H1 (cell line): ENCODE results near the gene SCN7A. TPM values are rescaled to one million over a fixed set of nuclear protein-coding genes. Genes with fewer than 3 reads are reported as not detected.

Source experiments
- CTCF ChIA-PET: fragments of 300-600 bp; sonication (Branson Sonifier 250); formaldehyde crosslinking; loops from one replicate; lab custom pipeline; 2021; ENCODE audit not compliant: partially characterized antibody; lab: Charles Lee
- POLR2A ChIA-PET: fragments of 300-600 bp; sonication (Branson Sonifier 250); formaldehyde crosslinking; loops from one replicate; lab custom pipeline; 2021; ENCODE audit warnings: inconsistent platforms; ENCODE audit not compliant: partially characterized antibody; lab: Charles Lee
- DNase-seq, 2 experiments: peaks; one replicate each; pipeline versions ENCODE4 v3.0.0 to v3.0.0-alpha.2; 2010 to 2022; ENCODE audit warnings: low spot score in 2 of 2, low read depth in 1 of 2, mixed read lengths in 1 of 2
- FAIRE-seq: peaks from 2 replicates; lab custom pipeline; 2011; peaks lifted over from hg19 to GRCh38; lab: Jason Lieb, UNC
- H2AFZ ChIP-seq: 2 replicates; pipeline ENCODE4 v1.8.1; 2012; ENCODE audit warnings: low read length, inconsistent platforms
- H2AK5ac ChIP-seq: 2 replicates; pipeline ENCODE4 v1.6.1; 2013; ENCODE audit warnings: low read depth, low read length
- H2BK120ac ChIP-seq: replicated peaks from 2 replicates; pipeline ENCODE3; 2013; ENCODE audit warnings: low read depth, low read length, inconsistent platforms
- H2BK12ac ChIP-seq: 2 replicates; pipeline ENCODE4 v1.6.1; 2013; ENCODE audit warnings: low read depth, low read length
- H2BK15ac ChIP-seq: 2 replicates; pipeline ENCODE4 v1.6.1; 2013; ENCODE audit warnings: low read length
- H2BK20ac ChIP-seq: 2 replicates; pipeline ENCODE4 v1.6.1; 2013; ENCODE audit warnings: low read length
- H2BK5ac ChIP-seq: 2 replicates; pipeline ENCODE4 v1.6.1; 2013; ENCODE audit warnings: low read depth, low read length
- H3K14ac ChIP-seq: 2 replicates; pipeline ENCODE4 v1.6.1; 2013; ENCODE audit warnings: inconsistent platforms; ENCODE audit not compliant: insufficient read length
- H3K18ac ChIP-seq: 2 replicates; pipeline ENCODE4 v1.6.1; 2013; ENCODE audit warnings: low read length; ENCODE audit errors: extremely low read depth
- H3K23ac ChIP-seq: 2 replicates; pipeline ENCODE4 v1.6.1; 2013; ENCODE audit warnings: inconsistent platforms; ENCODE audit not compliant: insufficient read length
- H3K23me2 ChIP-seq: 2 replicates; pipeline ENCODE4 v1.6.1; 2013; ENCODE audit warnings: low read depth, low read length
- H3K27ac ChIP-seq: 2 replicates; pipeline ENCODE4 v1.6.1; 2011; ENCODE audit warnings: low read depth, low read length, inconsistent platforms
- H3K27me3 ChIP-seq, 4 experiments: replicated peaks in 1 of 4; 1 replicate in 1 of 4; 2 replicates in 3 of 4; pipeline versions ENCODE4 v1.6.1 to v1.8.1; 2011 to 2013; ENCODE audit warnings: low read length in 3 of 4, mild to moderate bottlenecking in 3 of 4, inconsistent platforms in 2 of 4, mixed read lengths in 2 of 4, moderate library complexity in 1 of 4; ENCODE audit not compliant: control insufficient read depth in 3 of 4, insufficient read depth in 3 of 4; ENCODE audit errors: extremely low read depth in 1 of 4
- H3K36me3 ChIP-seq, 4 experiments: 2 replicates each; pipeline versions ENCODE4 v1.6.1 to v1.8.1; 2011 to 2013; ENCODE audit warnings: mild to moderate bottlenecking in 4 of 4, low read length in 3 of 4, moderate library complexity in 2 of 4, control low read depth in 1 of 4, inconsistent platforms in 1 of 4; ENCODE audit not compliant: insufficient read depth in 4 of 4, control insufficient read depth in 2 of 4
- H3K4ac ChIP-seq: replicated peaks from 2 replicates; pipeline ENCODE3; 2013; ENCODE audit warnings: low read length, low read depth, mixed read lengths, inconsistent platforms; ENCODE audit not compliant: insufficient read length
- H3K4me1 ChIP-seq, 4 experiments: replicated peaks in 1 of 4; 1 replicate in 1 of 4; 2 replicates in 3 of 4; pipeline versions ENCODE4 v1.6.1 to v1.8.1; 2011 to 2013; ENCODE audit warnings: low read length in 3 of 4, inconsistent platforms in 2 of 4, mixed read lengths in 1 of 4; ENCODE audit not compliant: insufficient read depth in 4 of 4, control insufficient read depth in 3 of 4
- H3K4me2 ChIP-seq, 2 experiments: 2 replicates each; pipeline versions ENCODE4 v1.6.1 to v1.8.1; 2011 to 2013; ENCODE audit warnings: low read depth in 2 of 2, low read length in 2 of 2, control low read depth in 1 of 2, inconsistent platforms in 1 of 2, mild to moderate bottlenecking in 1 of 2; ENCODE audit not compliant: insufficient read depth in 1 of 2
- H3K4me3 ChIP-seq, 4 experiments: fragments of 200-600, 300-600 bp in 1 of 4; sonication (generic), shearing (Covaris generic), sonication (Bioruptor Twin) in 1 of 4; 2 replicates each; pipeline versions ENCODE4 v1.5.1 to v1.8.1; 2011 to 2016; ENCODE audit warnings: low read length in 4 of 4, low read depth in 3 of 4, control low read depth in 2 of 4, inconsistent platforms in 2 of 4, mild to moderate bottlenecking in 2 of 4, mixed read lengths in 1 of 4, moderate library complexity in 1 of 4; ENCODE audit not compliant: insufficient read depth in 2 of 4; ENCODE audit errors: extremely low read depth in 1 of 4
- H3K56ac ChIP-seq: replicated peaks from 2 replicates; pipeline ENCODE3; 2013; ENCODE audit warnings: low read depth, mild to moderate bottlenecking, mixed read lengths, low read length, inconsistent platforms; ENCODE audit not compliant: insufficient read length
- H3K79me1 ChIP-seq: 2 replicates; pipeline ENCODE4 v1.6.1; 2013; ENCODE audit warnings: low read depth, low read length, control low read depth
- H3K79me2 ChIP-seq, 2 experiments: 2 replicates each; pipeline versions ENCODE4 v1.6.1 to v1.8.1; 2012 to 2013; ENCODE audit warnings: low read length in 2 of 2, mild to moderate bottlenecking in 2 of 2, inconsistent platforms in 1 of 2; ENCODE audit not compliant: insufficient read depth in 2 of 2, control insufficient read depth in 1 of 2
- H3K9ac ChIP-seq, 4 experiments: replicated peaks in 1 of 4; 1 replicate in 1 of 4; 2 replicates in 3 of 4; pipeline versions ENCODE4 v1.6.1 to v1.8.1; 2011 to 2013; ENCODE audit warnings: low read depth in 3 of 4, low read length in 3 of 4, control low read depth in 2 of 4, mild to moderate bottlenecking in 2 of 4, moderate library complexity in 2 of 4, inconsistent platforms in 1 of 4; ENCODE audit errors: extremely low read depth in 1 of 4
- H3K9me3 ChIP-seq, 2 experiments: 2 replicates each; pipeline versions ENCODE4 v1.6.1 to v1.8.1; 2012 to 2013; ENCODE audit warnings: mild to moderate bottlenecking in 2 of 2, moderate library complexity in 2 of 2, control low read depth in 1 of 2, inconsistent platforms in 1 of 2, low read depth in 1 of 2, low read length in 1 of 2, mixed read lengths in 1 of 2; ENCODE audit not compliant: insufficient read depth in 2 of 2
- H4K20me1 ChIP-seq, 2 experiments: replicated peaks in 1 of 2; 2 replicates each; pipeline versions ENCODE3 to v1.8.1; 2011 to 2013; ENCODE audit warnings: inconsistent platforms in 2 of 2, low read length in 2 of 2, mild to moderate bottlenecking in 1 of 2; ENCODE audit not compliant: insufficient read depth in 2 of 2, control insufficient read depth in 1 of 2
- H4K5ac ChIP-seq: 2 replicates; pipeline ENCODE4 v1.6.1; 2013; ENCODE audit warnings: low read length, low read depth, mixed read lengths, inconsistent platforms; ENCODE audit not compliant: insufficient read length
- H4K8ac ChIP-seq: 2 replicates; pipeline ENCODE4 v1.8.0; 2013; ENCODE audit warnings: mild to moderate bottlenecking, moderate library complexity, low read length, inconsistent platforms; ENCODE audit not compliant: insufficient read depth; ENCODE audit errors: extremely low read depth
- H4K91ac ChIP-seq: replicated peaks from 2 replicates; pipeline ENCODE3; 2013; ENCODE audit warnings: low read length, mixed read lengths, inconsistent platforms; ENCODE audit not compliant: insufficient read length
- BACH1 ChIP-seq: IDR thresholded peaks from 2 replicates; pipeline ENCODE4 v1.6.1; 2012; ENCODE audit warnings: low read length, improper control_type of control experiment
- EGR1 ChIP-seq: IDR thresholded peaks from 2 replicates; pipeline ENCODE4 v1.6.1; 2011; ENCODE audit warnings: low read depth, low read length, borderline replicate concordance
- KDM1A ChIP-seq: fragments of 200-600, 300-600 bp; sonication (generic); IDR thresholded peaks from 2 replicates; pipeline ENCODE4 v1.7.1; 2016; ENCODE audit warnings: mild to moderate bottlenecking, low read length, borderline replicate concordance
- KDM5A ChIP-seq: fragments of 200-600 bp; IDR thresholded peaks from 2 replicates; pipeline ENCODE4 v1.7.1; 2012; ENCODE audit warnings: mild to moderate bottlenecking, low read length, inconsistent platforms, mixed read lengths
- NRF1 ChIP-seq: IDR thresholded peaks from 2 replicates; pipeline ENCODE4 v1.6.1; 2011; ENCODE audit warnings: mild to moderate bottlenecking, low read depth, low read length, improper control_type of control experiment
- SIX5 ChIP-seq: IDR thresholded peaks from 2 replicates; pipeline ENCODE4 v1.6.1; 2011; ENCODE audit warnings: mild to moderate bottlenecking, low read depth, low read length
- SRF ChIP-seq: IDR thresholded peaks from 2 replicates; pipeline ENCODE4 v1.6.1; 2011; ENCODE audit warnings: mild to moderate bottlenecking, low read depth, low read length, moderate library complexity
- TAF7 ChIP-seq: optimal IDR thresholded peaks from 2 replicates; pipeline ENCODE3; 2011; ENCODE audit warnings: low read depth, mild to moderate bottlenecking, inconsistent platforms, low read length, moderate library complexity, borderline replicate concordance
- WGBS, 2 experiments: shearing (Covaris generic) in 1 of 2; methylation state at CpG; one replicate each; pipeline versions ENCODE4 v1.1.6 to v1.1.7; 2013 to 2015; ENCODE audit warnings: low lambda C conversion rate in 2 of 2, mixed read lengths in 2 of 2, inconsistent platforms in 1 of 2, low coverage in 1 of 2, missing lambda C conversion rate in 1 of 2; ENCODE audit not compliant: insufficient replicate concordance in 2 of 2, insufficient coverage in 1 of 2, insufficient read length in 1 of 2; ENCODE audit errors: extremely low coverage in 1 of 2, missing lambda C conversion rate in 1 of 2; 5-methylcytosine and 5-hydroxymethylcytosine counted together
- polyA plus RNA-seq, 7 experiments: library from polyadenylated mRNA; depleted of rRNA in 3 of 7; stranded (reverse) in 5 of 7; unstranded in 2 of 7; fragments of >200 nt in 5 of 7; fragments of 200-250 nt in 2 of 7; gene quantifications; 1 replicate in 5 of 7; 2 replicates in 1 of 7; 4 replicates in 1 of 7; pipeline versions ENCODE4 v1.2.1 to v1.2.3, GENCODE V29; 2011 to 2013; ENCODE audit warnings: missing spikeins in 2 of 7, mixed read lengths in 2 of 7
- total RNA-seq: library from RNA; stranded (reverse); fragmentation: NEBNext Ultra II Directional; extraction: Animal tissue kit (Norgen Biotek cat#: 25700); gene quantifications from 2 replicates; pipeline ENCODE4 v1.2.1, GENCODE V29; 2021

The SCN7A gene
- total and polyA plus RNA-seq, 2 of the 8 experiments (the other 6 are each of a cell fraction or from before 2014, with no cell fraction given) = 0.09 to 0.19 TPM

GRCh38 chr2:166432331-166432730, 61.7 kb downstream of the SCN7A start:
- H3K79me2 ChIP-seq = no peaks in the 10 kb centered on the region
- H2BK5ac ChIP-seq = no peak overlapping the region
- H4K91ac ChIP-seq = no peak overlapping the region
- H3K4me2 ChIP-seq = no peak overlapping the region
- no peak overlapping the region for H2BK20ac ChIP-seq
- no peak overlapping the region for H3K9ac ChIP-seq
- FAIRE-seq = no peak
- no peak for DNase-seq
- H2BK12ac ChIP-seq = no peak overlapping the region
- POLR2A ChIA-PET = no interaction called here
- H4K8ac ChIP-seq = no peak overlapping the region
- H3K27ac ChIP-seq = no peak overlapping the region
- CTCF ChIA-PET = interaction anchor here (0.7 to 1.9 kb wide), 3 partner anchors 11 to 70 kb away, joined by 3 to 9 read pairs (median 5); no protein-coding TSS in a partner anchor
- no peak overlapping the region for H2BK120ac ChIP-seq
- 94% methylated on average over 1 of the region's 1 CpG; no CpG with 5 or more reads in 1 of the 2 experiments for WGBS, 2 experiments
- H3K79me1 ChIP-seq = no peaks in the 10 kb centered on the region
- H3K4me3 ChIP-seq = no peak overlapping the region
- H3K23ac ChIP-seq = no peak overlapping the region
- H2BK15ac ChIP-seq = no peak overlapping the region
- H2AFZ ChIP-seq = no peak overlapping the region
- H4K20me1 ChIP-seq = no peaks in the 10 kb centered on the region
- H3K9me3 ChIP-seq = peaks cover 0 to 4% of the 10 kb centered on the region in 2 experiments; a peak in 1 of 4 replicates
- H3K4ac ChIP-seq = no peak overlapping the region
- no peak overlapping the region for H2AK5ac ChIP-seq
- no peaks in the 10 kb centered on the region for H3K27me3 ChIP-seq
- no peaks in the 10 kb centered on the region for H3K23me2 ChIP-seq
- TF ChIP-seq NRF1 (no peak), BACH1 (no peak), TAF7 (no peak), KDM5A (no peak), SRF (no peak), SIX5 (no peak), EGR1 (no peak), KDM1A (no peak)
- TF ChIP-seq, all 59 proteins: peak for 0
- Histone ChIP-seq H3K4me1 (peaks cover 0 to 5% (median 0%) of the 10 kb centered on the region in 4 experiments; a peak in 3 of 7 replicates), H3K36me3 (no peaks in the 10 kb centered on the region), H3K14ac (no peak overlapping the region), H3K56ac (no peak overlapping the region), H3K18ac (no peak overlapping the region), H4K5ac (no peak overlapping the region)
